Keratinocyte (primary cell): ENCODE results near the gene ACCS. TPM values are rescaled to one million over a fixed set of nuclear protein-coding genes. Genes with fewer than 3 reads are reported as not detected.

Experiments
- DNase-seq: peaks from one replicate; pipeline ENCODE4 v3.0.0-alpha.2; 2011; ENCODE audit warnings: low read depth, missing footprints, low spot score
- FAIRE-seq: peaks from 2 replicates; lab custom pipeline; 2011; peaks lifted over from hg19 to GRCh38; lab: Jason Lieb, UNC
- H2AFZ ChIP-seq: 2 replicates; pipeline ENCODE4 v1.6.0; 2012; ENCODE audit warnings: low read length, control low read depth, inconsistent platforms; ENCODE audit not compliant: control insufficient read depth
- H3K27ac ChIP-seq: 2 replicates; pipeline ENCODE4 v1.5.1; 2011; ENCODE audit warnings: low read length; ENCODE audit not compliant: control insufficient read depth, insufficient read depth
- H3K27me3 ChIP-seq: 3 replicates; pipeline ENCODE4 v1.6.0; 2011; ENCODE audit warnings: low read length; ENCODE audit not compliant: control insufficient read depth, insufficient read depth; ENCODE audit errors: extremely low read depth
- H3K36me3 ChIP-seq, 2 experiments: 2 replicates in 1 of 2; 3 replicates in 1 of 2; pipeline ENCODE4 v1.5.1; 2011; ENCODE audit warnings: low read length in 2 of 2, mild to moderate bottlenecking in 1 of 2; ENCODE audit not compliant: control insufficient read depth in 2 of 2, insufficient read depth in 2 of 2; ENCODE audit errors: extremely low read depth in 1 of 2
- H3K4me1 ChIP-seq: 3 replicates; pipeline ENCODE4 v1.5.1; 2011; ENCODE audit warnings: low read length; ENCODE audit not compliant: control insufficient read depth, insufficient read depth; ENCODE audit errors: extremely low read depth
- H3K4me2 ChIP-seq: 3 replicates; pipeline ENCODE4 v1.6.0; 2011; ENCODE audit warnings: low read depth, low read length; ENCODE audit not compliant: control insufficient read depth, insufficient read depth; ENCODE audit errors: extremely low read depth
- H3K4me3 ChIP-seq, 3 experiments: fragments of 200-600 bp in 1 of 3; sonication (generic) in 1 of 3; 2 replicates in 2 of 3; 3 replicates in 1 of 3; pipeline ENCODE4 v1.5.1; 2011 to 2016; ENCODE audit warnings: low read length in 3 of 3, mild to moderate bottlenecking in 3 of 3, control low read depth in 2 of 3, inconsistent platforms in 1 of 3, low read depth in 1 of 3, mixed read lengths in 1 of 3, mixed run types in 1 of 3, moderate library complexity in 1 of 3; ENCODE audit not compliant: control insufficient read depth in 2 of 3, insufficient read depth in 2 of 3; ENCODE audit errors: extremely low read depth in 1 of 3
- H3K79me2 ChIP-seq: 2 replicates; pipeline ENCODE4 v1.6.0; 2012; ENCODE audit warnings: low read length; ENCODE audit not compliant: control insufficient read depth, insufficient read depth
- H3K9ac ChIP-seq: 3 replicates; pipeline ENCODE4 v1.6.0; 2011; ENCODE audit warnings: low read length; ENCODE audit not compliant: control insufficient read depth, insufficient read depth; ENCODE audit errors: extremely low read depth
- H3K9me1 ChIP-seq: 3 replicates; pipeline ENCODE4 v1.6.0; 2011; ENCODE audit warnings: low read length; ENCODE audit not compliant: control insufficient read depth, insufficient read depth; ENCODE audit errors: extremely low read depth
- H3K9me3 ChIP-seq: 2 replicates; pipeline ENCODE4 v1.5.1; 2012; ENCODE audit warnings: low read depth, low read length; ENCODE audit not compliant: control insufficient read depth
- H4K20me1 ChIP-seq: 3 replicates; pipeline ENCODE4 v1.6.0; 2011; ENCODE audit warnings: low read length; ENCODE audit not compliant: control insufficient read depth, insufficient read depth; ENCODE audit errors: extremely low read depth
- EZH2 ChIP-seq: IDR thresholded peaks from one replicate; pipeline ENCODE4 v1.6.1; 2012; ENCODE audit warnings: inconsistent platforms, mild to moderate bottlenecking, low read length, moderate library complexity
- dilution Hi-C: fragments of 300-500 bp; cut with MboI; formaldehyde crosslinking; loops from one replicate; pipeline ENCODE4 v1.7.0; 2020; ENCODE audit warnings: low sequenced_read_pairs; ENCODE audit not compliant: extremely low pct_ligation_motif_present
- polyA plus RNA-seq, 5 experiments: library from polyadenylated mRNA; depleted of rRNA in 3 of 5; stranded (reverse) in 3 of 5; stranded (forward) in 1 of 5; unstranded in 1 of 5; fragments of >200 nt; gene quantifications; 1 replicate in 1 of 5; 2 replicates in 3 of 5; 3 replicates in 1 of 5; pipeline versions ENCODE4 v1.2.1 to v1.2.3, GENCODE V29; 2011 to 2012; ENCODE audit warnings: missing spikeins in 2 of 5, low read depth in 1 of 5, low replicate concordance in 1 of 5
- TF ChIP-seq, protein P1 (sequence below), 3 experiments: IDR thresholded peaks in 1 of 3; conservative IDR thresholded peaks in 1 of 3; optimal IDR thresholded peaks in 1 of 3; 2 replicates in 2 of 3; 3 replicates in 1 of 3; pipeline versions ENCODE3 to v1.5.1; 2011; ENCODE audit warnings: low read length in 3 of 3, mild to moderate bottlenecking in 3 of 3, moderate library complexity in 2 of 3, control low read depth in 1 of 3, inconsistent platforms in 1 of 3; ENCODE audit not compliant: insufficient read depth in 2 of 3; ENCODE audit errors: extremely low read depth in 1 of 3

Gene ACCS
- polyA plus RNA-seq, 1 donor (not counting 4 experiments of a cell fraction or from before 2014, with no cell fraction given) = 4.1 TPM

GRCh38 chr11:44079376-44079775, 13.3 kb downstream of the ACCS start:
- Histone ChIP-seq H3K79me2 (no peaks in the 10 kb centered on the region), H3K9me1 (no peaks in the 10 kb centered on the region), H3K9ac (no peak overlapping the region), H3K27me3 (no peaks in the 10 kb centered on the region), H3K4me1 (no peaks in the 10 kb centered on the region), H3K9me3 (no peaks in the 10 kb centered on the region), H4K20me1 (no peaks in the 10 kb centered on the region), H2AFZ (no peak overlapping the region), H3K36me3 (peaks cover 0 to under 1% of the 10 kb centered on the region in 2 experiments), H3K4me2 (no peak overlapping the region), H3K27ac (no peak overlapping the region), H3K4me3 (no peak overlapping the region)
- DNase-seq (no peak), FAIRE-seq (no peak)
- dilution Hi-C loops = no loop called here
- no peak for TF ChIP-seq EZH2
- TF ChIP-seq, protein P1, sequence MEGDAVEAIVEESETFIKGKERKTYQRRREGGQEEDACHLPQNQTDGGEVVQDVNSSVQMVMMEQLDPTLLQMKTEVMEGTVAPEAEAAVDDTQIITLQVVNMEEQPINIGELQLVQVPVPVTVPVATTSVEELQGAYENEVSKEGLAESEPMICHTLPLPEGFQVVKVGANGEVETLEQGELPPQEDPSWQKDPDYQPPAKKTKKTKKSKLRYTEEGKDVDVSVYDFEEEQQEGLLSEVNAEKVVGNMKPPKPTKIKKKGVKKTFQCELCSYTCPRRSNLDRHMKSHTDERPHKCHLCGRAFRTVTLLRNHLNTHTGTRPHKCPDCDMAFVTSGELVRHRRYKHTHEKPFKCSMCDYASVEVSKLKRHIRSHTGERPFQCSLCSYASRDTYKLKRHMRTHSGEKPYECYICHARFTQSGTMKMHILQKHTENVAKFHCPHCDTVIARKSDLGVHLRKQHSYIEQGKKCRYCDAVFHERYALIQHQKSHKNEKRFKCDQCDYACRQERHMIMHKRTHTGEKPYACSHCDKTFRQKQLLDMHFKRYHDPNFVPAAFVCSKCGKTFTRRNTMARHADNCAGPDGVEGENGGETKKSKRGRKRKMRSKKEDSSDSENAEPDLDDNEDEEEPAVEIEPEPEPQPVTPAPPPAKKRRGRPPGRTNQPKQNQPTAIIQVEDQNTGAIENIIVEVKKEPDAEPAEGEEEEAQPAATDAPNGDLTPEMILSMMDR (optimal IDR thresholded peaks at IDR 0.05 in 1 of 3, IDR thresholded peaks at IDR 0.05 in 1 of 3, conservative IDR thresholded peaks at IDR 0.05 in 1 of 3; ENCODE audit: extremely low read depth in 1 of 3, insufficient read depth in 2 of 3, low read length in 3 of 3) = no peak

DNA sequence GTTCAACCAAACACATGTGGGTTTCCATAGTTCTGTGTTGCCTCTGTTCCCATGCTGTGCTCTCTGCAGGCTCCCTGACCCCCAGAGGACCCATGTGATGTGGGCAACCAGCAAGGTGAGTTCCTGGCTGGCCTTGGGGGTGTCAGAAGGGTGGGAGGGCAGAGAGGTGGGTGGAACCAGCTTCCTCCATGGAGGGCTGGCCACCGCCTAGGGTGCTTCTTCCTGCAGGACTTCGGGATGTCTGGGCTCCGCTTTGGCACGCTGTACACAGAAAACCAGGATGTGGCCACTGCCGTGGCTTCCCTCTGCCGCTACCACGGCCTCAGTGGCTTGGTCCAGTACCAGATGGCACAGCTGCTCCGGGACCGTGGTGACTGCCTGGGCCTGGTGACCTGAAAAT, 14.9 kb downstream of the ACCS start:
- H3K4me3 ChIP-seq = no peak overlapping the region
- H3K27me3 ChIP-seq = no peaks in the 10 kb centered on the region
- no peak overlapping the region for H3K27ac ChIP-seq
- TF ChIP-seq EZH2 = no peak
- TF ChIP-seq, protein P1 (optimal IDR thresholded peaks at IDR 0.05 in 1 of 3, IDR thresholded peaks at IDR 0.05 in 1 of 3, conservative IDR thresholded peaks at IDR 0.05 in 1 of 3; ENCODE audit: extremely low read depth in 1 of 3, insufficient read depth in 2 of 3, low read length in 3 of 3) = no peak
- FAIRE-seq = no peak
- no peaks in the 10 kb centered on the region for H3K9me1 ChIP-seq
- H3K9ac ChIP-seq = no peak overlapping the region
- H3K36me3 ChIP-seq = no peaks in the 10 kb centered on the region
- no peaks in the 10 kb centered on the region for H4K20me1 ChIP-seq
- DNase-seq = no peak
- H3K4me1 ChIP-seq = no peaks in the 10 kb centered on the region
- H3K4me2 ChIP-seq = no peak overlapping the region
- dilution Hi-C loops = no loop called here
- no peaks in the 10 kb centered on the region for H3K9me3 ChIP-seq
- no peak overlapping the region for H2AFZ ChIP-seq
- H3K79me2 ChIP-seq = no peaks in the 10 kb centered on the region
